Vagina (tissue), 2 donors: ENCODE measurements around the gene MT3. TPM values are rescaled to one million over a fixed set of nuclear protein-coding genes. Genes with fewer than 3 reads are reported as not detected.

ENCODE experiments used
- DNase-seq, 2 donors: peaks; one replicate each; pipeline ENCODE4 v3.0.0-alpha.2; 2017; ENCODE audit errors: extremely low spot score in 2 of 2
- H3K27ac ChIP-seq: fragments of 200-600 bp; sonication (generic); one replicate; pipeline ENCODE4 v1.5.1; 2019
- H3K27me3 ChIP-seq: fragments of 200-600 bp; sonication (generic); one replicate; pipeline ENCODE4 v1.5.1; 2019
- H3K36me3 ChIP-seq, 2 donors: fragments of 200-600 bp; sonication (generic); one replicate each; pipeline ENCODE4 v1.5.1; 2017 to 2019
- H3K4me1 ChIP-seq: fragments of 200-600 bp; sonication (generic); one replicate; pipeline ENCODE4 v1.5.1; 2019
- H3K4me3 ChIP-seq, 2 donors: fragments of 200-600 bp; sonication (generic); 1 replicate in 1 of 2; 2 replicates in 1 of 2; pipeline ENCODE4 v1.5.1; 2016 to 2019
- H3K9me3 ChIP-seq: fragments of 200-600 bp; sonication (generic); one replicate; pipeline ENCODE4 v1.5.1; 2019
- CTCF ChIP-seq, 3 experiments: fragments of 450-650 bp in 2 of 3; fragments of 200-600 bp in 1 of 3; sonication (generic) in 1 of 3; IDR thresholded peaks; one replicate each; pipeline ENCODE4 v1.5.1; 2017 to 2019; ENCODE audit warnings: antibody characterized with exemption in 3 of 3, mild to moderate bottlenecking in 2 of 3, moderate library complexity in 2 of 3
- POLR2A ChIP-seq, 2 donors: fragments of 450-650 bp; IDR thresholded peaks; one replicate each; pipeline ENCODE4 v1.6.1; 2017; ENCODE audit warnings: antibody characterized with exemption in 2 of 2, mild to moderate bottlenecking in 2 of 2, moderate library complexity in 2 of 2
- POLR2AphosphoS5 ChIP-seq, 2 donors: sonication (generic); formaldehyde crosslinking; IDR thresholded peaks; one replicate each; pipeline ENCODE4 v1.9.0; 2017; ENCODE audit warnings: antibody characterized with exemption in 2 of 2, mild to moderate bottlenecking in 2 of 2, low read depth in 1 of 2; ENCODE audit not compliant: insufficient read depth in 1 of 2
- intact Hi-C: fragments of 100-400 bp; cut with DNase I; formaldehyde crosslinking; loops from one replicate; pipeline ENCODE4 v1.15.1; 2023
- total RNA-seq: library from RNA; depleted of rRNA; stranded (reverse); fragments of >200 nt; gene quantifications from one replicate; pipeline ENCODE4 v1.2.3, GENCODE V29; 2016

Gene MT3
- total RNA-seq, 1 donor from 2014 or later = 12.8 TPM

GRCh38 chr16:56623637-56624036 is 34.3 kb downstream of the MT3 start:
- Histone ChIP-seq H3K27me3 (no peaks in the 10 kb centered on the region), H3K36me3 (no peaks in the 10 kb centered on the region), H3K4me3 (no peak overlapping the region), H3K4me1 (peaks cover 17% of the 10 kb centered on the region), H3K27ac (no peak overlapping the region), H3K9me3 (no peaks in the 10 kb centered on the region)
- intact Hi-C loops = loop anchor here (2.0 kb wide), 1 partner anchor 13 kb away; no protein-coding TSS in a partner anchor
- no peak for TF ChIP-seq POLR2A (IDR thresholded peaks at IDR 0.05)
- no peak for TF ChIP-seq POLR2AphosphoS5 (IDR thresholded peaks at IDR 0.05; ENCODE audit: insufficient read depth in 1 of 2, low read depth in 1 of 2)
- TF ChIP-seq CTCF (IDR thresholded peaks at IDR 0.05) = no peak
- no peak for DNase-seq

GRCh38 chr16:56625140-56625942 is 36.0 kb downstream of the MT3 start, which contains the start of gene MT1E:
Gene MT1E (plus strand): TSS chr16:56625781. CDS start chr16:56625852, 71 bp downstream.
- Histone ChIP-seq H3K4me3 (peak within 1 kb of the TSS; percentile 49 to 59), H3K36me3 (no peaks in the 10 kb centered on the region), H3K4me1 (peaks cover 17% of the 10 kb centered on the region), H3K27ac (peak within 1 kb of the TSS; percentile 81), H3K9me3 (no peaks in the 10 kb centered on the region), H3K27me3 (no peaks in the 10 kb centered on the region)
- no peak for DNase-seq
- intact Hi-C loops = loop anchor here (2.0 to 5.0 kb wide), 2 partner anchors 15 to 57 kb away; partner anchors contain the start of gene MT1X
- TF ChIP-seq CTCF (IDR thresholded peaks at IDR 0.05) (no peak), POLR2A (IDR thresholded peaks at IDR 0.05) (peak in 1 of 2 donors; percentile 81), POLR2AphosphoS5 (IDR thresholded peaks at IDR 0.05; ENCODE audit: insufficient read depth in 1 of 2, low read depth in 1 of 2) (peak in 1 of 2 donors; percentile 86)

GRCh38 chr16:56625943-56626654 is 36.8 kb downstream of the MT3 start:
- intact Hi-C loops = loop anchor here (2.0 to 5.0 kb wide), 2 partner anchors 15 to 56 kb away; partner anchors contain the start of gene MT1X
- Histone ChIP-seq H3K4me3 (peak overlapping the region; percentile 49 to 59), H3K4me1 (peaks cover 17% of the 10 kb centered on the region), H3K9me3 (no peaks in the 10 kb centered on the region), H3K27me3 (no peaks in the 10 kb centered on the region), H3K27ac (peak overlapping the region; percentile 81), H3K36me3 (no peaks in the 10 kb centered on the region)
- TF ChIP-seq CTCF (IDR thresholded peaks at IDR 0.05) = no peak
- TF ChIP-seq POLR2AphosphoS5 (IDR thresholded peaks at IDR 0.05; ENCODE audit: insufficient read depth in 1 of 2, low read depth in 1 of 2) = peak; percentile 7 to 63
- no peak for DNase-seq

- intact Hi-C loops = loop anchor here (5.0 kb wide), 1 partner anchor 56 kb away; the partner anchor contains the start of gene MT1X
- peak overlapping the region; percentile 81 for H3K27ac ChIP-seq
- peak overlapping the region; percentile 49 to 59 for H3K4me3 ChIP-seq
- H3K36me3 ChIP-seq = no peaks in the 10 kb centered on the region
- DNase-seq = no peak
- TF ChIP-seq POLR2A (IDR thresholded peaks at IDR 0.05) = no peak
- no peak for TF ChIP-seq POLR2AphosphoS5 (IDR thresholded peaks at IDR 0.05; ENCODE audit: insufficient read depth in 1 of 2, low read depth in 1 of 2)
- TF ChIP-seq CTCF (IDR thresholded peaks at IDR 0.05) = no peak
- no peaks in the 10 kb centered on the region for H3K9me3 ChIP-seq
- H3K4me1 ChIP-seq = peaks cover 17% of the 10 kb centered on the region
- H3K27me3 ChIP-seq = no peaks in the 10 kb centered on the region
Observed at GRCh38 chr16:56626685-56627084, 37.4 kb downstream of the MT3 start.
